ENCODE data around the gene MLXIP. TPM values are rescaled to one million over a fixed set of nuclear protein-coding genes. Genes with fewer than 3 reads are reported as not detected.
A peak's percentile ranks its signal among the peaks of the same experiment; 100 is the strongest.
"Not testable (repeated sequence)": the region's sequence is repeated elsewhere in the genome, so short reads cannot be mapped to it uniquely, and the experiment has no call there.

The MLXIP gene
- total RNA-seq, 1 donor from 2014 or later, result 68.4 TPM

DNA sequence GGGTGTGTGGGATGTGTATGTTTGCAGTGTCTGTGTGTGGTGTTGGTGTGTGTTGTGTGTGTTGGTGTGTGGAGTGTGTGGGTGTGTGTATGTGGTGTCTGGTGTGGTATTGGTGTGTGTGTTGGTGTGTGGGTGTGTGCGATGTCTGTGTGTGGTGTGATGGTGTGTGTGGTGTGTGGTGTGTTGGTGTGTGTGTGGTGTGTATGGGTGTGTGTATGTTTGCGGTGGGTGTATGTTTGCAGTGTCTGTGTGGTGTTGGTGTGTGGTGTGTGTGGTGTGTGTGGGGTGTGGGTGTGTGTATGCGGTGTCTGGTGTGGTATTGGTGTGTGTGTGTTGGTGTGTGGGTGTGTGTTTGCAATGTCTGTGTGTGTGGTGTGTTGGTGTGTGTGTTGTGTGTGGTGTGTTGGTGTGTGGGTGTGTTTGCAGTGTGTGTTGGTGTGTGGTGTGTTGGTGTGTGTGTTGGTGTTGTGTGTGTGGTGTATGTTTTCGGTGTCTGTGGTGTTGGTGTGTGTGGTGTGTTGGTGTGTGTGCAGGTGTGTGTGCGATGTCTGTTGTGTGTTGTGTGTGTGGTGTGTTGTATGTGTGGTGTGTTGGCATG lies 15.7 kb downstream of the MLXIP start:
- no peak for DNase-seq (ENCODE audit: low spot score)

DNA sequence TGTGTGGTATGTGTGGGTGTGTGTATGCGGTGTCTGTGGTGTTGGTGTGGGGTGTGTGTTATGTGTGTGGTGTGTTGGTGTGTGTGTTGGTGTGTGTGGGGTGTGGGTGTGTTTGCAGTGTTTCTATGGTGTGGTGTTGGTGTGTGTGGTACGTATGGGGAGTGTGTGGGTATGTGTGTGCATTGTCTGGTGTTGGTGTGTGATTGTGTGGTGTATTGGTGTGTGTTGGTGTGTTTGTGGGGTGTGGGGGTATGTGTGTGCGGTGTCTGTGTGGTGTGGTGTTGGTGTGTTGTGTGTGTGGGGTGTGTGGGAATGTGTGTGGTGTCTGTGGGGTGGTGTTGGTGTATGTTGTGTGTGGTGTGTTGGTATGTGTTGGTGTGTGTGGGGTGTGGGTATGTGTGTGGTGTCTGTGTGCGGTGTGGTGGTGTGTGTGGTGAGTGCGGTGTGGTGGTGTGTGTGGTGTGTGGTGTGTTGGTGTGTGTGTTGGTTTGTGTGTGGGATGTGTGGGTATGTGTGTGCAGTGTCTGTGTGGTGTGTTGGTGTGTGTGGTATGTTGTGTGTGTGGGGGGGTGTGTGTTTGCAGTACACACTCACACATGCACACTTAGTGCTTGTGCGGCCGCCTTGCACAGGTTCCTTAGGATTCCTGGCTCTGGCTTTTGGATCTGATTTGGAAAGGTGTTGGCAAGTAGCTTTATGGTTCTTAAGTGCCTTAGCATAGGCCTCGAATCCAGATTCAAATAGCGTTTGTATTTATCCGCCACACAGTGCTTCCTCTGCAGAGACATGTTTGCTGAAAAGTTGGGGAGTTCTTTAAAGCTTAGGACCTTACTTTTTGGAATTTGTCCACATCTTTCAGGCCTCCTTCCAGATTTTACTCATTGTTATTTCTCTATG lies 16.4 kb downstream of the MLXIP start:
- peak; percentile 65 for DNase-seq (ENCODE audit: low spot score)

DNA sequence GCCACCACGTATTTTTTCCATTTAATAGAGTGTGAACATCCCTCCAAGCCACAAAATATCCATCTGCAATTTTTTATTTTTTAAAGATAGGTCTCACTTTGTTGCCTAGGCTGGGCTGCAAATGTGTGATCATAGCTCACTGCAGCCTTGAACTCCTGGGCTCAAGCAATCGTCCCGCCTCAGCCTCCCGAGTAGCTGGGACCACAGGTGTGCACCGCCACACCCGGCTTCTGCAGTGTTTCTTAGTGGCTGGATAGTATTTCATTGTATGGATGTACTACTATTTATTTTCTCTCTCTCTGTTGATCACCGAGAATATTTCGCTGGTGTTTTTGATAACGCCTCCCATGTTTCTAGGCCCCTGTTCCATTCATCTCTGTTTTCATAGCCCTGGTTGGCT lies 17.5 kb downstream of the MLXIP start:
- DNase-seq (ENCODE audit: low spot score), result peak; percentile 8

DNA sequence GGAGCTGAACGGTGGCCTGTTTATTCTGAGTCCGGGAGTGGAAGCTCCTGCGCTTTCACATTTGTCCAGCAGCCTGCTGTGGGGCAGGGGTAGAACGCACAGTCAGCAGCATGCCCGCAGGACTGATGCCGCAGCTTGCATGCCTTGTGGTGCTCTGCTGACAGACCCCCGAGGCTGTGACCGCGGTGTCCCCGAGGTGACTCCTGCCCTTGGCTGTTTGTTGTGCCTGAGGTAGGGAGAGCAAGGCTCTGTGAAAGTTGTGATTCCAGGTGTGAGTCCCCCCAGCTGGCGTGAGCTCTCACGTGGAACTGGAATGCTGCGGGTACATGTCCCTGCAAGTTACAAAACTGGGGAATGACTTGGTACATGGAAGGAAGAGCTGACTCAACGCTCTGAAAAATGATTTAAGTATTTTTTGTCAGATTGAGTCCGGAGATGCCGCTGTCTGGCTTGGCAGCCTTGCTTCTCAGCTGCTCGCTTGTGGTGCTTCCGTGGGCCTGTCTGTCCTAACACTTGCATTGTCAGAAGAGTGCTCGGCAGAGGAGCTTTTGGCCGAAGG lies 18.1 kb downstream of the MLXIP start:
- DNase-seq (ENCODE audit: low spot score), result peak; percentile 72

DNA sequence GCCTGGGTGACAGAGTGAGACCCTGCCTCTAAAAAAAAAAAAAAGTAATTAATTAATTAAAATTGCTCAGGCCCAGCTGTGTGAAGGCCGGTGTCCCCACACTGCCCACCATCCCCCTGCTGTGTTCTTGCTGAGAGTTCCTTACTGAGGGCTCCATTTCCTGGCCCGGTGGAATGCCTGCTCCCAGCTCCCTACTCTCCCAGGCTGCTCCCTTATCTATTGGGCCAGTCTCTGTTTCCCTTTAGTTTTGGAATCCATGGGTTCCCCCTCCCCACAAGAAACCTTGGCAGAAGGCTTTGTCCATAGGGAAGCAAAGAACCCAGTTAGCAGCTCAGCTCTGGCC lies 19.0 kb downstream of the MLXIP start:
- DNase-seq (ENCODE audit: low spot score), result no peak

DNA sequence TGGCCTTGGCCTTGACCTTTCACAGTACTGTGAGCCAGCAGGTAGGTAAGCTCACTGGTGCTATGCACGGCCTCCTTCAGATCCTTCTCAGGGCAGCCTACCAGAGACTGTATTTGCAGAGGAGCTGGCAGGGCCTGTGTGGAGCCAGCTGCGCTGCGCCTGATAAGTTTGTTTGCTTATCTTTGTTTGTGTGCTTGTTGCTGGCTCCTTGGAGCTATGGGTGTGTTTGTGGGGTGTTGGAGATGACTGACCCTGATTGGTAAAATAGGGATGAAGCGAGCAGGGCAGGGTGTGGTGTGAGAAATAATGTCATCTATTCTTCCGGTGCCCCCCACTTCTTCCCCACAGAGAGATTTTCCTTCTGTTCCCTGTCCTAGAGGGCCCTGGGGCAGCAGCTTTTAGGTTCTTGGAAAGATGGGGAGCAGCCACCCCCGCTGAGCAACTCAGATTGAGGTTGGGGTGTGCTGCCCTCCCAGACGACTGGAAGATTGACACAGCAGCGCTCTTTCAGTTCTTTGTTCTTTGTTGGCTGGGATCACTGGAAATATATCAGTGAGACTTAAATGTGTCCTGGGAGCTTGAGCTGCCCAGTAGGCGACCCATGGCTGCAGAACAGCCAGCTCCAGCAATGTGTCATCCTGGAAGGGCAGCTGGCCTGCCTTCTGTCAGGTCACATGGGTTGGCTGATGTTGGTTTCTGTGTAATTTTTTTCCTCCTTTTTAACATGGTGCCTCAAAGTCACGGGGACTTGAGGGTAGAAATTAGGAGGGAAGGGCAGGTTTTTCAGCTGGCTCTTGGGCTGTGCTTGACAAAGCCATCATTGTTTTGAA lies 19.6 kb downstream of the MLXIP start:
- peak; percentile 87 for DNase-seq (ENCODE audit: low spot score)

DNA sequence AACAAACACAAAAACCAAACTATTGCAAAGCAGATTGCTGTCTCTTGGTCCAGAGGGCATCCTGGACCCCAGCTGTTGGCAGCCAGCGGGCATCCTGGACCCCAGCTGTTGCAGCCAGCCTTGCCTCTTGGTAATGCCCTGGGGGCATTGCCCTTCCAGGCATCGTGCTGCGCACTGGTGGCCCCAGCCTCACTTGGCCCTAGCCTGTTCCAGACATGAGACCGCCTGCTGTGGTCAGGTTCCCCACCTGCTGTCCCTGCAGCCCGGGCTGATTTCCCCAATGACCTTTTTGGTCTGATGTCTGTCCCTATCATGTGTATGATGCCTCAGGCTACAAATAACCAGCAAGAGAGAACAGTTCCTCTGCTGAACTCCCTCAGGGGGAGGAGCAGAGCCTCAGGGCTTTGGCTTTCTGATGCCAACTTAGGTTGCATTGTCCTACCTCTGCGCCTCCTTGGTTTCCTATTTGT lies 20.8 kb downstream of the MLXIP start:
- DNase-seq (ENCODE audit: low spot score), result peak; percentile 73

DNA sequence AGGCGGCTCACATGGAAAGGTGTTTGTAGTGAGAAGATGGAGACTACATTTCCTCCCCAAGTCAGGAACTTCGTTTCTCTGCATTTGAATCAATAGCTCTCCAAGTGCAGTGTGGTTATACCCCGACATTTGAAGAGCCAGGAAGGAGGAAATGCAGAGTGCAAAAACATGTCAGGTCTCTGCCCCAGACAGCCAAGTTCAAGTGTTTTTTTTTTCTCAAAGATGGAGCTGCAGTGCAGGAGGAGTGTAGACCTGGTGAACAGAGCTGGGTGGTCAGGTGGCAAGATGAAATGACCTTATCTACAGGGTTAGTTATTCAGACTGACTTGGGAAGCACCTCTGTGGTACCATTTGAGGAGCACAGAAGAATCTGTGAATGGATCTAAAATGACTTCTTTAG lies 21.3 kb downstream of the MLXIP start:
- peak; percentile 12 for DNase-seq (ENCODE audit: low spot score)

DNA sequence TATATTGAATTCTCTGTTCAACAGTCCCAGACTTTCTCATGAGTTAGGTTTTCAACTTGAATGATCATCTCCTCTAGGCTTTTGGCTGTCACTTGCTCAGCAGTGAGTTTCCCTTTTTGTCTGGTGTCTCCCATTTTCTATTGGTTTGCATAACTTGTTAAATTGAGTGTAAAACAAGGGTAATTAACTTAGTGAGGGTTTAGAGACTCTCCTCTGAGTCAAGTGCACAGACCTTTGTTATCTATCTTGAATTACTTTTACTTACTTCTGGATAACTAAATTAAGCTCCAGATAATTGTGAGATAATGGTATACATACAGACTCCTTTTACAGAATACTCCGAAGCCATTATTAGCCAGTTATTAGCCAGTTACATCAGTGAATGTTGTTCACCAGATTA lies 22.0 kb downstream of the MLXIP start:
- DNase-seq (ENCODE audit: low spot score), result no peak

DNA sequence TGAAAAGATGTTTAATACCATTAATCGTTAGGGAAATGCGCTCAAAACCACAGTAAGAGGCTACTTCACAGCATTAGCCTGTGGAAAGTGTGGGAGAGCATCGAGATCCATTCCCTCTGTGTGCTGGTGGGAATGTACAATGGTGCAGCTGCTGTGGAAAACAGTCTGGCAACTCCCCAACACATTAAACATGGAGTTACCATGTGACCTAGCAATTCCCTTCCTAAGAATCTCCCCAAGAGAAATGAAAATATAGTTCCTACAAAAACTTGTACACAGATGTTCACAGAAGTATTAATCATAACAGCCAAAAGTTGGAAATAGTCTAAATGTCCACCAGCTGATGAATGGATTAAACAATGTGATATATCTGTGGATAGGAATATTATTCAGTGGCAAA lies 23.8 kb downstream of the MLXIP start:
- DNase-seq (ENCODE audit: low spot score), result no peak

DNA sequence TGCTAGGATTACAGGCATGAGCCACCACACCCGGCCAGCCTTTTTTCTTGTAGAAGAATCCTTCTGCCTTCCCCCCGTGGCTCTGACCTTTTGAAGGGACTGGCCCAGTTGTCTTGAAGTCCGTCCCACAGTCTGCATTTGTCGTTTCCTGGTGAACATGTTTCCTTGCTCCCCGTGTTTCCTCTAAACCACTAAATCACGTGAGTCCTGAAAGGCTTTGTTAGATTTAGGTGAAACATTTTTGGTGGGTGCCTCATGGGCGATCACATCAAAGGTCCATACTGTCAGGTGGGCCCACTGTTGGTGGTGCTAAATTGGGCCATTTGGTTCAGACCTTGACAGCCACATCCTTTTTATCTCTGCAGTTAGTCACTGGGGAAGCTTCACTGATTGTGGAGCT lies 26.3 kb downstream of the MLXIP start:
- DNase-seq (ENCODE audit: low spot score), result peak; percentile 8

DNA sequence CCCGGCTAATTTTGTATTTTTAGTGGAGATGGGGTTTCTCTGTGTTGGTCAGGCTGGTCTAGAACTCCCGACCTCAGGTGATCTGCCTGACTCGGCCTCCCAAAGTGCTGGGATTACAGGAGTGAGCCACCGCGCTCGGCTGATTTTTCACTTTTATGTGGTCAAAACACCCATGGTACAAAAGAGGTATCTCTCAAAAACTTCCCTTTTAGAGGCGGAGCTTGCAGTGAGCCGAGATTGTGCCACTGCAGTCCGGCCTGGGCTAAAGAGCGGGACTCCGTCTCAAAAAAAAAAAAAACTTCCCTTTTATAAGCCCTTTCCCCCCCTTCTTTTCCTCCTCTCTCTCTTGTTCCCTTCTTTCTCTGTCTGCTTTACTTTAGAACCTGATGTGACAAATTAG lies 26.9 kb downstream of the MLXIP start:
- peak; percentile 62 for DNase-seq (ENCODE audit: low spot score)

DNA sequence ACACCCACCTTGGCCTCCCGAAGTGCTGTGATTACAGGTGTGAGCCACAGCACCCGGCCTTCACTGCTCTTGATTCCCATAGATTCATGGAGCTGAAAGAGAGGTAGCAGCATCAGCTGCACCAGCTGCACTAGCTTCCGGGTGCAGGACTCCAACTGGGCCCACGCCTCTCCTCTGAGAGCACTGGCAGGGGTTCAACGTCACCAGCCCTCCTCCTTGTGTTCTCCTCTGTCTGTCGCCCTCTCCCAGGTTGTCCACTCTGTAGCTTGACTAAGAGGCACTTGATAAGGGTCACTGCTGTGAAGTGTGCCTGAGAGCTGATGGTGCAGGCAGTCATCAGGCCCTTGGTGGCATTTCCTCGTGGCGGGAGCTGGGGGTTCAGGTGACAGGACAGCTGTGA lies 28.3 kb downstream of the MLXIP start:
- DNase-seq (ENCODE audit: low spot score), result peak; percentile 59

DNA sequence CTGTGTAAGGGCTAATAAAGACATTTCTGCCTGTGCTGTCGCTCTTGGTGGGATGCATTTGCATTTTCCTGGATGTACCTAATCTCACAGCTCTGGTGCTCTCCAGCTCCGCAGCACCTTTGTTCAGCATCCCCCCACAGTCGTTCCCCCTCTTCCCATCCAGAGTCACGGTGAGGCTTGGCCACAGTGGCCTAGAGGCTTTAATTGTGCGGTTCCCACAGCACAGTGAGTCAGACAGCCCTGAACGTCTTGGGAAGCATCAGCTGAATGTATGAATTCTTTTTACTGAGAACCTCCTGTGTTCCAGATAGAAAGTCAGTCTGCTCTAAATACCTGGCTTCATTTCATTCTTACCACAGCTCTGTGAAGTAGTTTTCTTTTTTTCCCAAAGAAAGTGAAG lies 28.7 kb downstream of the MLXIP start:
- peak; percentile 72 for DNase-seq (ENCODE audit: low spot score)

DNA sequence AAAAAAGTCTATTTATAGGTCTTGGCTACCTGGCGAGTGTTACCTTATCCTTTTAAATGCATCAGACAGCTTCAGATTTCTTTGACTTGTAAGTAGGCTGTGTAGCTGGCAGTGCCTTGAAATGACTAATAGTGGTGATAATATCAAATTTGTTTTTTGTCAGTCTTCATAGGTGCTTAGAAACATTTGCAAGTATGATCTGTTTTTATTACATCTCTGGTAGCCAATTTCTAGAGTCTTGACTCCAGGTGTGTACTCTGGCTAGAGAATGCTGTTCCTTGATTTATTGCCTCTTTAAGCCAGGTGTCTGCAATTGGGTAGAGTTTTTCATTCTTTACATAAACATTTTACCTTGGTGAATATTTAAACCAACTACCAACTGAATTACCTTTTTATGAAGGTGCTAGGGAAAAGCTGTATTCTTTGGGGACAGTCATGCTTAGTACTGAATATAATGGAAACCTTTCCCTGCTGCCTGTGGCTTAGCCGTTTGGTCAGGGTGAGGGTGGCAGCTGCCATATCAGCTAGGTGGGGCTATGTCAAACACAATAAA lies 32.6 kb downstream of the MLXIP start:
- DNase-seq (ENCODE audit: low spot score), result no peak

DNA sequence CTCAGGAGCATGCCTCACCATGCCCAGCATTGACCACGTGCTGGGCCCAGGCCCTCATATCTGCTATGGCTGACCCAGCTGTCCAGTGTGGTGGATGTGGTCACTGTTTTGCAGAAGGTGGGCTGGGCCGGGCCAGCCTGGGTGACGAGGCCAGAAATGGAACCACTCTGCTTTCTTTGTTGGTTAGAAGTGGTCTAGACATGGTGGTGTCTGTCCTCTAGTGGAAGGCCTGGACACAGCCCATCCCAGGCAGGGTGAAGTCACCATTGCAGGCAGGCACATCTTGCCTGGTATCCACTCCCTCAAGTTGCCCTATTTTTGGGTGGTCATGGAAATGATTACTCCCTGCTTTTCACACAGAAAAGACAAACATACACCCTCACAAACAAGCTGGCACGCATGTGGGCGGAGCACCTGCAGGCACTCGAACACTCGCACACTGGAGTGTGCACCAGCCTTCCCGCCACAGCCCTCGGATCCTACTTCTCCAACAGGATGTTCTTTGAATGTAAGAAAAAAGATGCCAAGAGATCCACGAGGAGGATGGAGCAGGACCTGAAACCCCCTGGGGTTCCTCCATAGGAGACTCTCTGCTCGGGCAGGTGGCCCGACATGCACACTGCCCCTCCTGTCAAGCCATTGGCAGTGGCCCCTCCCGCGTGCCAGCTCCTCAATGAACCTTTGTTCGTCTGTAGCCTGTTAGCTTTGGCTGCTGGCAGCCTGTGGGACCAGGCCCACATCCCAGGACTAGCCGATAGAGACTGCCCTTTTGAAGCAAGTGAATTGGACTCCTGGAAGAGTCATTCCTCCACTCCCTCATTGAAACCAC lies 38.4 kb downstream of the MLXIP start:
- DNase-seq (ENCODE audit: low spot score), result peak; percentile 60

DNA sequence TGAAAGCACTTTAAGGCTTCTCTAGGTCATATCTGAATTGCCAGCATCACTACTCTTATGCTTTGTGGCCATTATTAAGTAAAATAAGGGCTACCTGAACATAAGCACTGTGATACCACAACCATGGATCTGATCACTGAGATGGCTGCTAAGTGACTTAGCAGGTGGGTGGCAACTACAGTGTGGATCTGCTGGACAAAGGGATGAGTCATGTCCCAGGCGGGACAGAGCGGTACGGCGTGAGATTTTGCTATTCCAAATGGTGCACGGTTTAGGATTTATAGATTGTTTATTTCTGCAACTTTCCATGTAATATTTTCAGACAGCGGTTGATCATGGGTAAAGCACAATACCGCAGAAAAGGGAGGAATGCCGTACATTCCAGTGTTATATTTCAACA lies 39.4 kb downstream of the MLXIP start:
- DNase-seq (ENCODE audit: low spot score), result peak; percentile 30

DNA sequence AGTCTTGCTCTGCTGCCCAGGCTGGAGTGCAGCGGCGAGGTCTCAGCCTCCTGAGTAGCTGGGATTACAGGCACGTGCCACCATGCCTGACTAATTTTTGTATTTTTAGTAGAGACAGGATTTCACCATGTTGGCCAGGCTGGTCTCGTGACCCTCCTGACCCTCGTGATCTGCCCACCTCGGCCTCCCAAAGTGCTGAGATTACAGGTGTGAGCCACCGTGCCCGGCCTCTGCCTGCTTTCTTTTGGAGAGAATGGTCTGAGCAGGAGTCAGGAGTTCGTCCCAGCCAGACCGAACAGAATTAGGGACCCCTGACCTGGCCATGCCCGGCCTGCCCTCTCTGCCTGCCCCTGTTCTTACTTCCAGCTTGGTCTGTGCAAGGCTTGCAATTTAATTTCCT lies 42.8 kb downstream of the MLXIP start:
- DNase-seq (ENCODE audit: low spot score), result not testable (repeated sequence)

DNA sequence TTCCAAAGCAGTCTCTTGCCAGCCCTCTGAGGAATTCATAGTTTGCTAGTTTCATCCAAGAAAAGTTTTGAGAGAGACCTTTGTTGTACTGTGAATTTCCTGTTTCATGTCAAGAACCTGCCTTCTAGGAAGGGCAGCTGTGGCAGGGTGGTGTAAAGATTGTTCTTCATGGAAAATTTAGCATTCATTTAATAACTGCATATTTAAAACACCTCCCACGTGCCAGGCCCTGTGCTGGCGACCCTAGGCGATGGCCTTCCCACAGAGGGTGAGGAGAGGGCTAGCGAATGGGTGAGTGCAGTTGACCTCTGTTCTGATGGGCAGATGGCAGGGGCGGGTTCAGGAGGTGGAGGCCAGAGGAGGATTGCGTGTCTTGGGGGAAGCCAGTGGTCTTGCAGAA lies 43.2 kb downstream of the MLXIP start:
- no peak for DNase-seq (ENCODE audit: low spot score)

DNA sequence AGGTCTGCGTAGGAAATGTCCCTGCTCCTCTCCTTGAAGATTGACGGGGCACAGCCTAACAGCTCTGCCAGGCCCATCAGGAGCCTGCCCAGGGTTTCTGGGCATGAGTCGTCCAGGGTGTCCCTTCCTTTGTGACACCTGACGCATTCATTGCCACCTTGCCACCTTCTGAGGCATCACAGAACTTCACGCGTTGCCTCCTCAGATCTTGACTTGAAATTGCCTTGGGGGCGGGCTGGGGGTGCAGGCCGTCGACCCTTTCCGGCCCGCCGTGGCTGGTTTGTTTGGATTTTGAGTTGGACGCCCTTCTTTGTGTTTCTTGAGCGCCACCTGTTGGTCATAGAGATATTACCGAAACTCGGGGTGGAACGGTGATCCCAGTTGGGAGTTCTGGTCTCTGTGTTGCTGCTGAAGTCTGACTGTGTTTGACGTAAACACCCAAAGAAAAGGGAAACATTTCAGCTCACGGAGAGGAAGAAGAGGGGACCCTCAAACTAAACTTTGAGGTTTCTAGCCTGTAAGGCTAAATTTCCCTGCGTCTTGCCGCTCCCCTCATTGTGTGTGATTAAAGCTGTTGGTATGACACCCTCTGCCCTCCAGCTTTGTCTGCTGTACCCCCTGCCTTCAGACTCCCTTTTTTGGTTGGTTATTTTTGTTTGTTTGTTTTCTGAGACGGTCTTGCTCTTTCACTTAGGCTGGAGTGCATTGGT lies 44.6 kb downstream of the MLXIP start:
- DNase-seq (ENCODE audit: low spot score), result no peak

Measured in mesenteric fat pad (tissue), 1 donor.